Transverse colon (tissue), 4 donors: ENCODE results near the gene RINL.

ENCODE experiments used
- CTCF ChIP-seq, 5 experiments: fragments of 200-600 bp in 3 of 5; fragments of 450-650 bp in 2 of 5; sonication (generic) in 3 of 5; IDR thresholded peaks; 1 replicate in 2 of 5; 2 replicates in 3 of 5; pipeline ENCODE4 v1.5.1; 2016 to 2017; ENCODE audit warnings: antibody characterized with exemption in 5 of 5, inconsistent platforms in 3 of 5, mild to moderate bottlenecking in 2 of 5, moderate library complexity in 1 of 5
- POLR2AphosphoS5 ChIP-seq, 3 donors: sonication (generic); formaldehyde crosslinking; IDR thresholded peaks; one replicate each; pipeline ENCODE4 v1.6.1; 2016; ENCODE audit warnings: antibody characterized with exemption in 3 of 3

- TF ChIP-seq CTCF (IDR thresholded peaks at IDR 0.05), result no peak
- TF ChIP-seq POLR2AphosphoS5 (IDR thresholded peaks at IDR 0.05), result no peak
These were observed 43.5 kb downstream of the RINL start for GRCh38 chr19:38834590-38834989.
